ENCODE measurements around the gene FAM180A. TPM values are rescaled to one million over a fixed set of nuclear protein-coding genes. Genes with fewer than 3 reads are reported as not detected.

FAM180A gene
- polyA plus RNA-seq, 1 donor from 2014 or later: not detected

GRCh38 chr7:135769005-135769802, 20.6 kb upstream of the FAM180A start:
- H3K9me3 ChIP-seq (ENCODE audit: low read length): no peaks in the 10 kb centered on the region
- TF ChIP-seq POLR2AphosphoS5 (IDR thresholded peaks at IDR 0.05) (no peak), TAF1 (IDR thresholded peaks at IDR 0.05; ENCODE audit: low read depth) (no peak), EP300 (conservative IDR thresholded peaks at IDR 0.05; ENCODE audit: poor library complexity, severe bottlenecking) (no peak), REST (IDR thresholded peaks at IDR 0.05; ENCODE audit: borderline replicate concordance) (no peak), EZH2 (IDR thresholded peaks at IDR 0.05; ENCODE audit: borderline replicate concordance, insufficient read depth, low read length, poor library complexity, severe bottlenecking) (no peak), MXI1 (conservative IDR thresholded peaks at IDR 0.05; ENCODE audit: poor library complexity, severe bottlenecking) (no peak), SMC3 (conservative IDR thresholded peaks at IDR 0.05; ENCODE audit: poor library complexity) (no peak), RAD21 (conservative IDR thresholded peaks at IDR 0.05) (no peak)
- TF ChIP-seq, protein P1, sequence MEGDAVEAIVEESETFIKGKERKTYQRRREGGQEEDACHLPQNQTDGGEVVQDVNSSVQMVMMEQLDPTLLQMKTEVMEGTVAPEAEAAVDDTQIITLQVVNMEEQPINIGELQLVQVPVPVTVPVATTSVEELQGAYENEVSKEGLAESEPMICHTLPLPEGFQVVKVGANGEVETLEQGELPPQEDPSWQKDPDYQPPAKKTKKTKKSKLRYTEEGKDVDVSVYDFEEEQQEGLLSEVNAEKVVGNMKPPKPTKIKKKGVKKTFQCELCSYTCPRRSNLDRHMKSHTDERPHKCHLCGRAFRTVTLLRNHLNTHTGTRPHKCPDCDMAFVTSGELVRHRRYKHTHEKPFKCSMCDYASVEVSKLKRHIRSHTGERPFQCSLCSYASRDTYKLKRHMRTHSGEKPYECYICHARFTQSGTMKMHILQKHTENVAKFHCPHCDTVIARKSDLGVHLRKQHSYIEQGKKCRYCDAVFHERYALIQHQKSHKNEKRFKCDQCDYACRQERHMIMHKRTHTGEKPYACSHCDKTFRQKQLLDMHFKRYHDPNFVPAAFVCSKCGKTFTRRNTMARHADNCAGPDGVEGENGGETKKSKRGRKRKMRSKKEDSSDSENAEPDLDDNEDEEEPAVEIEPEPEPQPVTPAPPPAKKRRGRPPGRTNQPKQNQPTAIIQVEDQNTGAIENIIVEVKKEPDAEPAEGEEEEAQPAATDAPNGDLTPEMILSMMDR (IDR thresholded peaks at IDR 0.05; ENCODE audit: poor library complexity, severe bottlenecking): no peak
- H3K9me2 ChIP-seq (ENCODE audit: insufficient read depth, low read length): no peaks in the 10 kb centered on the region
- no peak overlapping the region for H3K4me2 ChIP-seq (ENCODE audit: low read length)
- H3K27me3 ChIP-seq (ENCODE audit: insufficient read depth, low read depth, low read length): no peaks in the 10 kb centered on the region
- no peaks in the 10 kb centered on the region for H3K79me2 ChIP-seq (replicated peaks; ENCODE audit: insufficient read depth, low read length)
- H3K4me3 ChIP-seq (ENCODE audit: low read length): no peak overlapping the region
- H2AFZ ChIP-seq (ENCODE audit: low read depth, low read length): no peak overlapping the region
- no peaks in the 10 kb centered on the region for H4K20me1 ChIP-seq (ENCODE audit: insufficient read depth)
- no peak overlapping the region for H3K9ac ChIP-seq (ENCODE audit: low read length)
- peak overlapping the region; percentile 42 for H3K27ac ChIP-seq (ENCODE audit: low read length)
- peaks cover 6% of the 10 kb centered on the region for H3F3A ChIP-seq (ENCODE audit: insufficient read depth, low read length, poor library complexity, severe bottlenecking)
- H3K36me3 ChIP-seq (ENCODE audit: insufficient read depth, low read length): no peaks in the 10 kb centered on the region

GRCh38 chr7:135768467-135768866, 19.9 kb upstream of the FAM180A start:
- Histone ChIP-seq H3K9me2 (ENCODE audit: insufficient read depth, low read length) (no peaks in the 10 kb centered on the region), H3K27me3 (ENCODE audit: insufficient read depth, low read depth, low read length) (no peaks in the 10 kb centered on the region), H4K20me1 (ENCODE audit: insufficient read depth) (no peaks in the 10 kb centered on the region), H3K4me2 (ENCODE audit: low read length) (no peak overlapping the region), H3K79me2 (replicated peaks; ENCODE audit: insufficient read depth, low read length) (no peaks in the 10 kb centered on the region), H3K36me3 (ENCODE audit: insufficient read depth, low read length) (no peaks in the 10 kb centered on the region), H3K27ac (ENCODE audit: low read length) (peak overlapping the region; percentile 60), H3F3A (ENCODE audit: insufficient read depth, low read length, poor library complexity, severe bottlenecking) (peaks cover 6% of the 10 kb centered on the region), H3K9me3 (ENCODE audit: low read length) (no peaks in the 10 kb centered on the region), H3K4me3 (ENCODE audit: low read length) (peak overlapping the region; percentile 38), H3K9ac (ENCODE audit: low read length) (no peak overlapping the region), H2AFZ (ENCODE audit: low read depth, low read length) (no peak overlapping the region)
- TF ChIP-seq EZH2 (IDR thresholded peaks at IDR 0.05; ENCODE audit: borderline replicate concordance, insufficient read depth, low read length, poor library complexity, severe bottlenecking): no peak
- TF ChIP-seq REST (IDR thresholded peaks at IDR 0.05; ENCODE audit: borderline replicate concordance): peak; percentile 95
- TF ChIP-seq MXI1 (conservative IDR thresholded peaks at IDR 0.05; ENCODE audit: poor library complexity, severe bottlenecking): no peak
- no peak for TF ChIP-seq SMC3 (conservative IDR thresholded peaks at IDR 0.05; ENCODE audit: poor library complexity)
- TF ChIP-seq RAD21 (conservative IDR thresholded peaks at IDR 0.05): no peak
- peak; percentile 86 for TF ChIP-seq POLR2AphosphoS5 (IDR thresholded peaks at IDR 0.05)
- TF ChIP-seq, protein P1 (IDR thresholded peaks at IDR 0.05; ENCODE audit: poor library complexity, severe bottlenecking): no peak
- TF ChIP-seq EP300 (conservative IDR thresholded peaks at IDR 0.05; ENCODE audit: poor library complexity, severe bottlenecking): peak; percentile 74
- no peak for TF ChIP-seq TAF1 (IDR thresholded peaks at IDR 0.05; ENCODE audit: low read depth)
